CD4-positive, alpha-beta T cell treated with Interleukin-17A for 4 hours (primary cell): ENCODE results near the gene TAX1BP1.
"Not testable (repeated sequence)": the region's sequence is repeated elsewhere in the genome, so short reads cannot be mapped to it uniquely, and the experiment has no call there.

Source experiments
- DNase-seq: peaks from one replicate; pipeline ENCODE4 v3.0.0-alpha.2; 2020; ENCODE audit warnings: mixed read lengths

Gene TAX1BP1

DNA sequence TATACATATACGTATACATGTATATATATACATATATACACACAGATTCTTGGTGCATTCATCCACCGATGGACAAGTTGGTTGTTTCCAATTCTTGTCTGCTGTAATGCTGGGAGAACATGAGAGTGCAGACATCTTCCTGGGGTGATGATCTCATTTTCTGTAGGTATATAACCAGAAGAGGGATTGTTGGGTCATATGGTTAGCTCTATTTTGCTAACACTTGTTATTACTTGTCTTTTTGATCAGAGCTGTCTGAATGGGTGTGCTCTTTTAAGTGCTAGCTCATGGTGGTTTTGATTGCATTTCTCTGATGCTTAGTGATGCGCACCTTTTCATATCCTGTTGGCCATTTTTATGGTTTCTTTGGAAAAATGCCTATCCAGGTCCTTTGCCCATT, 106.4 kb downstream of the TAX1BP1 start:
- no peak for DNase-seq

DNA sequence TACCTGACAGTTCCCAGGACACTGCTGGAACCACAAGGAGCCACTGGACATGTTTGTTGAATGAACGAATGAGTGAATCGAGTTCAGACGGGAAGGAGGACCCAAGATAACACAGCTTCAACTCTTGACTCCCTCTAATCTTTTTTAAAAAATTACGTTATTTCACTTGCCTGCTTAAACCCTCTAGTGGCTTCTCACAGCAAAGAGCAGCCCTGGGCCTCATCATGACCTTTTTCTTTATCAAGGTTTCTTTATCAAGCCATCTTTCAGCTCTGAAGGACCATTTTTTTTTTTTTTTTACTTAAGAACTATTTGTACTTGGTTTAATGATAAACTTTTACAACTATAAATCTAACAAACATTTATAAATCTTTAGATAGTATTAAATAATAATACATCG, 110.6 kb downstream of the TAX1BP1 start:
- DNase-seq: no peak

DNA sequence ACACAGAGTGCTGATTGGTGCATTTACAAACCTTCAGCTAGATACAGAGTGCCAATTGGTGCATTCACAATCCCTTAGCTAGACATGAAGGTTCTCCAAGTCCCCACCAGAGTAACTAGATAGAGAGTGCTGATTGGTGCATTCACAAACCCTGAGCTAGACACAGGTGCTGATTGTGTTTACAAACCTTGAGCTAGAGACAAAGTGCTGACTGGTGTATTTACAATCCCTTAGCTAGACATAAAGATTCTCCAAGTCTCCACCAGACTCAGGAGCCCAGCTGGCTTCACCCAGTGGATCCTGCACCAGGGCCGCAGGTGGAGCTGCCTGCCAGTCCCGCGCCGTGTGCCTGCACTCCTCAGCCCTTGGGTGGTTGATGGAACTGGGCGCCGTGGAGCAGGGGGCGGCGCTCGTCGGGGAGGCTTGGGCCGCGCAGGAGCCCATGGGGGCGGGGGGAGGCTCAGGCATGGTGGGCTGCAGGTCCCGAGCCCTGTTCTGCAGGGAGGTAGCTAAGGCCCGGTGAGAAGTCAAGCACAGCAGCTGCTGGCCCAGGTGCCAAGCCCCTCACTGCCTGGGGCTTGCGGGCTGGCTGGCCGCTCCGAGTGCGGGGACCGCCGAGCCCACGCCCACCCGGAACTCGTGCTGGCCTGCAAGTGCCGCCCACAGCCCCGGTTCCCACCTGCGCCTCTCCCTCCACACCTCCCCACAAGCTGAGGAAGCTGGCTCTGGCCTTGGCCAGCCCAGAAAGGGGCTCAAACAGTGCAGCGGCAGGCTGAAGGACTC, 116.9 kb downstream of the TAX1BP1 start:
- not testable (repeated sequence) for DNase-seq

DNA sequence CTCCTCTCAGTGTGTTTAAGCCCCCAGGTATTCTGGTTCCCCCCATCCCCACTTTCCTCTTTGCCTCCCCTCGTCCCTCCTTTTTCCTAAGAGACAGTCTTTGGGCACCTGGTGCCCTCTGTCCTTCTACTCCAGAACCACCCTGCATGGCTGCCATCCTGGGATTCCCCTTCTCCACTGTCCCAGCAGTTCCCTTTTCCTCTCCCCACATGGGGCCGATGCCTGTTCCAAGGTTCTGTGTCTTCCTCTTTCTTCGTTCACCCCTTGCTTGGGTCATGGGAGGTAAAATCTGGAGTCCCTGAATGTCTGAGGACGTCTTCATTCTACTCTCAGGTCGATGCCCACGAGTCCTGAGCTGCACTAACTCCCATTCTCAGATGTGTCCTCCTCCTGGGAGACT, 120.8 kb downstream of the TAX1BP1 start:
- DNase-seq: no peak

DNA sequence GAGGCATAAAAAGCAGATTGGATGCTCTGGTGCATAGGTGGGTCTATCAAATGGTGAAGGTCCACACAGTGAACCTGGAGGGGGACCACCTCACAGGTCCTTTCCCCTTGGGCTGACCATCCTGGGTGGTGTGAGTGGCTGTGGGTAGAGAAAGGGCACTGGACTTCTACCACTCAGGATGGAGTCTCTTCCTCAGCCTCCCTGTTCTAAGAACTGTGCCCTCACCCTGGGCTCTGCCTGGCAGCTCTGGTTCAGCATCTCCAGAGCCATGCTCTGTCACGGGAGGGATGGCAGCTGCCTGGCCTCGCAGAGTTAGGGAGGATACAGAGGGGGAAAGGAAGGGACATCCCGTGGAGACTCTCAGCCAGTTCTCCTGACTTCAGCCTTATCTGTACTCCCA, 121.8 kb downstream of the TAX1BP1 start:
- DNase-seq: no peak

DNA sequence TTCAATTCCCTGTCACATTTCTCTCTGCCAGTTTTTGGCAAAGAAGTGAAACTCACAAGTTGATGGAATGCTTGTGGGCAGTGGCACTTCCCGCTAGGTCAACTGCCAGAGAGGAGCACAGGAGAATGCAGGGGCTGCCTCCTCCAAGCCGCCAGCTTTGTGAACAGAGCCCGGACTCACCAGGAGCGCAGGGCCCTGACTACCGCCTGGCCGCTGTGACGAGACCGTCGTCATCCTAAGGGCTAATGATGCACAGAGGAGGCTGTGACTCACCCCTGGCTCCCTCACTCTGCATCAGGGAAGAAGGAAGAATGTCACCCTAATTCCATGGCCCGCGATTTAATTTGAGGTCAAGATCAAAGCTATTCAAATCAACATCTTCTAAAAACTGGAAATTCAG, 123.9 kb downstream of the TAX1BP1 start:
- DNase-seq: no peak

DNA sequence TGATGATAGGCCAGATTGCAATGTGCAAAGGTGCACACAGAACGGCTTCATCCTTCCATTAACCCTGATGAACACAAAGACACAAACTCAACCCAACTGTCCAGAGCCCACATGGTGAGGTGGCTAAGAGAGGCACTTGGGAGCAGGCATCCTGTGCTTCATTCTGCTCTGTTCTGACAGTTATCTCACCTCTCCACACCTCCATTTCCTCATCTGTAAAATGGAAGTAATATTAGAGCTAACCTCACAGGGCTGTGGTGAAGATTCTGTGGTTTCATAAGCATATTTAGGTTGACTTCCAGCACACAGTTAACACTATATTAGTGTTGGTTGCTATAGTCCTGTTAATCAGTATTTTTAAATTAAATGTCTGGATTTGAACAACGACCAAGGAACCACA, 126.3 kb downstream of the TAX1BP1 start:
- no peak for DNase-seq

DNA sequence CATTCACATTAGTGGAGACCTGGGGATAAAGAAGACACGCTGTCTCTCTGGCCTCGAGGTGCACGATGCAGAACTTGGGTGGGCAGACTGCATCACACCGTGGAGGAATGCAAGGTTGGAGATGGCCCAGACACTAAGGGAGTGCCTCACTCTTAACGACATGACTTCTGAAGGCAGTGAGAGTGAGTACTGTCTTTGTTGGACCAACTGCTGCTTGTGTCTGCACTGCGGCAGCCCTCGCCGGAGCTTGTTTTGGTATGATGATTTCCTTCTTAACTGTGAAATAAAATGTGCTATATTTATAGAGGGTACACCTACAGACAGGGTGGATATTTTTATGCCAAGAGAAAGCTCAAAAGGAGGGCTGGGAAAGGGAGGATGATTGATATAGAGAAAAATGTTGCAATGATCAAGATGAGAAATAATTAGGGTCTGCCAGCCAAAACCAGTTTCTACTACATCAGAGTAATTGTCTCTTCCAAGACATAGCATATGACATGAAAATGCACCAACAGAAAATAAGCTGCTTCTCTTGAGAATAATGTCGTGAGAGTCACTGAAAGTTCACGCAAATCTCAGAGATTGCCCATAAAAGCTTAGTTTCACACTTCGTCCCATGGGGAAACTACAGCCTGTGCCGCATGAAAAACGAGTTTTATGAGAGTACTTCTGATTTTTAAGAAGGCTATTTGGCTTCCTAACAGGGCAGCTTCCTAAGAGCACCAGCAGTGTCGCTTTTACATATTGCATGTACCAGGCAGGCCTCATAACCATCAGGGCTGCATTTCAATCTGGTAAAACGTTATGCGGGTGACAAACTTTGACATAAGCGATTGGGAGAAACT, 127.1 kb downstream of the TAX1BP1 start:
- DNase-seq: no peak

DNA sequence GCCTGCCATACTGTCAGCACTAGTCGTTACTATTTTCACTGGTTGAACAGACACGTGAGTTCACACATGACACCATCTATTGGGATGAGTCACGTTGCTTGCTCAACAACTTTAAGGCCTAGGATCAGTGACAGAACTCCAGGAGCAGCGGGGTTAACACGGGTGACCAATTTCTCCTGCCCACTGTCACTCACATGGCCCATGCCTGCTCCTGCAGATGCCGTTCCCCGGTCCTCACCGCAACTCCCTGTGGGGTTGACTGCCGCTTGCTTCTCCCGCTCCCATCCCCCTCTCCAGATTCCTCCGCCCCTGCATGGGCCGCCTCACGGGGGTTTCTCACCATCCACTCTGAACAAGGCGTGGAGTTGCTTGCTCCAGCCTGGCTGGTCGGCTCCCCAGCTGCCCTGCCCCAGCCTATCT, 128.2 kb downstream of the TAX1BP1 start:
- DNase-seq: no peak

DNA sequence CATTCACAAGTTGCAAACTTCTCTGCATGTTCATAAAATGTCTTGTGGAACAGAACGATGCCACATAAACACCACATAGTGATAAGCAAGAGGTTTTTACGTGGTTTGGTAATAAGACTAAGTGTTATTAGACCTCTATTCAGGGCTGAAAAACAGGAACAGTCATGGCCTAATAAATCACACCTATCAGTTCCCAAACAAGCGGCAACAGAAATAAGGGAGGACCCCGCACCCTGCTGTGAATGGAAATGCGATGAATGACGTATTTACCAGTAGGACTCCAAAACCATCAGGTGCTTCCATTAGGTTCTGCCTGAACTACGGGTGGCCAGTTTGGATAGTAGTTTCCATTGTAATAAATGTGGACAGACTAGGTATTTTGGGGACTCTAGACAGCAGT, 129.1 kb downstream of the TAX1BP1 start:
- DNase-seq: no peak

DNA sequence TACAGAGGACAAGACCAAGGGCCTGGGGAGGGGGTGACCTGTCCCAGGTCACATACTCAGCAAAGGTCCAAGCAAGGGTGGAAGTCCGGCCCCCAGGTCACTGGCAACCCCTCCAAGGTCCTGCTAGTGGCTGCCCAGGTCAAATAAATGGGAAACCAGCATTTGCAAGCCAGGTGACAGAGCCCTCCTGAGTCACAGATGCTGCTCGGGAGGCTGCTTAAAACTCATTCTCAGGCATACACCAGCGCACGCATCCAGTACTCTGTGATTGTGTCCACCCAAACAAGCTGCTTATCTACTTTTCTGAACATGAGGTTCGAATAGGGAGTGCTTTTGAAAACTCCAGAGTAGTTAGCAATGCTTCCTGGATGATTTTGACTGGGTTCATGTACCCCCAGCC, 130.6 kb downstream of the TAX1BP1 start:
- no peak for DNase-seq

DNA sequence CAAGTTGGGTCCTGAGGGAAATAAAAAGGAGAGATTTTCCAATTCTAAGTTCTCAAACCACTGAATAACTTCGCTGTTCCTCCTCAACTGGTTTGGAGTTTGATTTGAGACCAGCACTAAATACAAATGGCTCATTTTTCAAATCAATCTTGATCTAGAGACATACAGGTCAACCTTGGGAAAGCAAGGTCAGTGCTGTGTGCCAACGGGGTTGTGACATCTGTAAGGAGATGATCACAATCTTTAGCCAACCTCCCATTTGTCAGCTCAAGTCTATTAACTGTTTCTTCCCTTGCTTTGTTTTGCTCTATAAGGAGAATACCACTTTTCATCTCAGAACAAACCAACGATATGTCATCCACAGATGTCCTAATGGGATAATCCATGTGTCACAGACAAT, 131.1 kb downstream of the TAX1BP1 start:
- no peak for DNase-seq

DNA sequence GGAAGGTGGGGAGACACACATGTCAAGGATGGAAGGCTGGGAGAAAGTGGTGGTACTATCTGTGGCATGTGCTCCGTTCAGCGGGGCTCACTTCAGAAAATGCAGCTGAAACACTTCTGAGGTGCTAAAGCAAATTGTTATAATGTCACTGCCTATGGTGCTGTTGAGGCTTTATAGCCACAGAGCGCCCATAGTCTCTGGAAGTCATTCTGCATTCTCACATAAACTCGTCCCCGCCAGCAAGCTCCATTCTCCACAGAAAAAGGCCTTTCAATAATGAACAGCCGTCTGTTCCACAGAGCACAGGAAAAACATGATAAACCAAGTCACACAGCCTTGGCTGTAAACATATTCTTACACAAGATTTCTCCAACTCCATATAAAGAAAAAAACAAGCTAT, 131.9 kb downstream of the TAX1BP1 start:
- DNase-seq: no peak

DNA sequence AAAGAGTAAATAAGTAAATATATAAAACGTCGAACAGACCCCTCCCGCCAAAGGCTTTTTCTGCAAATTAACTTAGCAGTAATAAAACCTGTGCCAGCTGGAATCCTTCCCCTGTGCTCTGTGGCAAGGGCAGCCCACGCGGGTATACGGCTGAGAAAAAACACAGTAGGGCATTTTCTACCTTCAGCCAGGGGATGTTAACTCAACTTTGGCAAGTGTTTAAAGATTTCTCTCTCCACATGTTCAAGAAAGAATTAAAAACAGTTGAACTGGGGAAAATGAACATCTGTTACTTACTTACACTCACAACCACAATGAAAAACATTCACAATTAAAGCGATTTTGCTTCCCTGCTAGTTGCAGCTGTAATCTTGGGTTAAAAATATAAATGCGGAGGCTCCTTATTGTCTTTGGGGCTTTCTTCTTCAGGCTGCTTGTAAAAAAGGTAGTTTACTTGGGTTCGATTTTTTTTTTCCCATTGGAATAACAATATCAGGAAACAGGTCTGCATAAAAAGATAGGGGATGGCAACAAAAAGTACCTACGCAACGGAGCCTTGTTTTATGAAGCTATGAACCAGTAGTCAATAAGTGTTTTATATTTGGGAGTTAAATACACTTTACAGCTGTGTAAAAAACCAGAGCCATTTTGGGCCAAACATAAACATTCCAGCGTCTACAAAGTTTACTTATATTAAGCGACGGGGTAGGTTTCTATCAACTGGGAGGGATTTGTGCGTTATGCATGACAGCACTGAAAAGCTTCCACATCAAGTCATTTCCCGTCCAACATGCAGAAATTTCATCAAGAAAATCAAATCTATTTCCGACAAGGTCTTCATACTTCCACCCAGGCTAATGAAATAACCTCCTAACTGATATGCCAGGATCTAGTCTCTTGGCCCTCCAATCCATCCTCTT, 132.7 kb downstream of the TAX1BP1 start:
- DNase-seq: no peak

DNA sequence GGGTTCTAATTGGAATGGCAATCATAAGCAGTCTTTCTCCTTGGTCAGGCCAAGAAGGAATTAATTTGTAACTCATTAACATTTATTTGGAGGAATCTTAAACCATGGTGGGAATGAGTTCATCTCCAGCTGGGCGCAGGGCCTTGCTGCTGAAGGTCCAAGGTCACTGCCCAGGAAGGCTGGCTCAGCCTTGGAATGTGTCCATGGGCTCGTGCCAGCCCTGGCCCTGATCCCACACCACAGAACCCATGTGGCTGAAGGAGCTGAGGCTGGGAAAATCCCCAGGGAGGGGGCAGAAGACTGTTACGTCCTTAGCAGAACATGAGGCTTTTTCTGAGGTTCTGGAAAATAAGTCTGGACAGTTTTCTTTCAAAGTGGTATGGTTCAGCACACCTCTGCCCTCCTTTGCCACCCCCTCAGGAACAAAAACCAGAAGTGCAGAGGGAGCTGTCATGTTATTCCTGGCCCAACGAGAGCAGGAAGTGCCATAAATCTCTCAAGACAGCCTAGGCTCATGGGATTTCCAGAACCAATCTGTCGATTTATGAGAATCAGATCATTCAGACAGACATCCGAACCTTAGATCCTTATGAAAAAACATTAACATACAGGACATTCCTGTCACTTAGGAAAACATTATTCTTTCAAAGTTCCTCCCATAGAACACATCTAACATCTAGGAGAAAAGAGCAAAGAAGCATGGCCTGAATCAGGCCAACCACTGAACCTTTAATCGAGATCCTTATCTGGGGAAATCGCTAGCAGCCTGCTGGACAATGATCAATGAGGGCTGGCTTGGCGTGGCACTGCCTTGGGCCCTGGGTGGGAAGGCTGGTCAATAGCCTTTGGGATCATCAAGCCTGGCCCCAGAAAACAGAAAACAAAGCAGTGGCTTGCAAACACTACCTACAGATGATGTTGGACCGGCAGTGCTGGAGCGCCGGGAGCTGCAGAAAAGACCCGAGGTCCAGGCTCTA, 134.3 kb downstream of the TAX1BP1 start:
- DNase-seq: no peak

DNA sequence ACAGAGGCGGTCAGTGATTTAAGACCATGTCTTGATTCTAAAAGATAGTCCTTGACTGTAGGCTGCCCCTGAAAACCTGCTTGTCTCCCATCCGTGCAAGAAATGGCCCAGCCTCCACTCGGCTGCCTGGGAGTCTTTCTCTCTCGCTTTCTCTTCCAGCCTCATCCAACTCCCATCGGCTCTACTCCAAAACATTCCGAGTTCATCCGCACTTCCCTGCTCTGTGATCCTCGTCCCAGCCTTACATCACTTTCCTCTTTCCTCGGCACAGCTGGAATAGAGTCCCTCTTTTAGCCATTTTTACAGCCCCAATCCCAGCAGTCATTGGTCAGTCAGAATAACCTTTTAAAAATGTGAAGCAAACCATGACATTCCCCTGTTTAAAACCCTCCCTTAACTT, 135.1 kb downstream of the TAX1BP1 start:
- DNase-seq: no peak

DNA sequence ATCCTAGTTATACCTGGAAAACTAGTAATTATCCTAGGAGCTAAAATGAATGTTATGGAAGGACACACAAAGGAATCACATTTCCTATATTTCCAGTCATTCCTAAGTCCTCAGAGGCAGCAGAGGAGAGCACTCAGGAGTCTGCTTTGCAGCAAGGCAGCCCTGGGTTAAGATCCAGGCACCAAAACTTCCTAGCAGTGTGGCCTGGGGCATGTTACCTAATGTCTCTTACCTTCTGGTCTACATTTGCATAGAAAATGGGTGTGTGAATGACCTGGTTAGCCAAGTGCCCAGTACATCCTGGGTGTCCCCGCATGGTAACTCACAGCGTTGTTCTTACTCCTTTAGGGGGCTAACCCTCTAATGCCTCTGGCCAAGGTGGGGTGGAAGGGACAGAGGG, 135.9 kb downstream of the TAX1BP1 start:
- no peak for DNase-seq

DNA sequence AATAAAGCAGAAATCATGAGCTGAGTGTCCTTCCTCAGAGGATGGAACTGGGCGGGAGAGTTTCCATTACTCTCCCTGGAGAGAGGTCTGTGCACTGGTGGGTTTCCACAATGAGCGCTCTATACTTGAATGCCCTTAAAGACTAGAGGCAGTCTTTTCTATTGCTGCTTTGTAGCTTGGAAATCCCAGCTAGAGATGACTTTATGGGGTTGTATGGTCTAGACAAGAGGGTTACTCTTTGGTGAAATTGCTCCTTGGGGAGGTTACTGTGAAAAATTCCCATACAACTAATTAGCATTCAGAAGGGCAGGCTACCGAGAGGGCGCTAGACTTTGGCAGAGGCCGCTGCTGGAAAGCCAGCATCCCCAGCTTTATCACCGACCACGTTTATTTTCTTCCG, 136.8 kb downstream of the TAX1BP1 start:
- no peak for DNase-seq
